Brain microvascular endothelial cell (primary cell): Measurements from ENCODE around the gene ELMO1.

Source experiments
- DNase-seq: peaks from one replicate; pipeline ENCODE4 v3.0.0-alpha.2; 2020
- H3K27ac ChIP-seq: fragments of 250-450 bp; sonication (Bioruptor Pico); 2 replicates; pipeline ENCODE4 v1.5.1; 2020; ENCODE audit warnings: mild to moderate bottlenecking, moderate library complexity
- H3K27me3 ChIP-seq: fragments of 250-450 bp; sonication (Bioruptor Pico); replicated peaks from 2 replicates; pipeline ENCODE4 v1.5.1; 2020; ENCODE audit warnings: mild to moderate bottlenecking
- H3K36me3 ChIP-seq: fragments of 250-450 bp; sonication (Bioruptor Pico); replicated peaks from 2 replicates; pipeline ENCODE4 v1.5.1; 2020; ENCODE audit warnings: mild to moderate bottlenecking
- H3K4me3 ChIP-seq: 2 replicates; pipeline ENCODE4 v1.5.1; 2011; ENCODE audit warnings: low read depth, mild to moderate bottlenecking, control low read depth, low read length, moderate library complexity
- in situ Hi-C: cut with HindIII; loops from 2 replicates; pipeline ENCODE4 v1.10.0; 2017; ENCODE audit warnings: low sequenced_read_pairs, low pct_ligation_motif_present
- TF ChIP-seq, protein P1 (sequence below): IDR thresholded peaks from 2 replicates; pipeline ENCODE4 v1.5.1; 2011; ENCODE audit warnings: low read depth, mild to moderate bottlenecking, moderate library complexity, low read length, control low read depth, inconsistent platforms; ENCODE audit errors: missing control alignments

ELMO1 gene

DNA sequence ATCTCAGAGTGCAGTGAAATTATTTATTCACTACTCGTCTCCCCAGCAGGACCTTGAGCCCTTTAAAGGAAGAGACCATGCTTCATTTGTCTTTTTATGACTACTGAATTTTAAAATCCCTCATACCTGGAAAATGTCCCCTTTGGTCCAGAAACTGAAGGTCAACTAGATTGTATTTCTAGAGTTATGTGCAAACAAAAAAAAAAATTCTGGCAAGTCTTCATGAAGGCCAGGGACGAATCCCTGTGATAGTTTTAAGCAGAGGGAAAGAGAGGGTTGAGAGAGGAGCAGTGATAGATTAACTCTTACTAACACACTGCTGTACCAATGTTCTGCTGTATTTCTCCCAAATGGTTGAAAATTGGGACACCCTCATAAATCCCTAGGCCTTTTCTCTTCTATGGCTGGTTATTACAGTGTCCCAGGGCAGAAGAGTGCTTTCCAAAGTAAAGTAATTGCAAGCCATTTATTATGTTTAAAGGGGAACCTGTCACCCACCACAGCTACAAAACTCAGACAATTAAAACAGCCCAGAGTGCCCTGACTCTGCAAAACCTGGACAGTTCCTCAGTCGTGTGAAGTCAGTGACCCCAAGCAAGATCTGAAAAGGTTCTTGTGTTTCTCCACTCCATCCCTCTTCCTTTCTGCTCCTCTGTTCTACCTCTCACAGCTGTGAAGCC is 541.6 kb downstream of the ELMO1 start:
- Histone ChIP-seq H3K36me3 (no peaks in the 10 kb centered on the region), H3K27ac (no peak overlapping the region), H3K27me3 (no peaks in the 10 kb centered on the region), H3K4me3 (no peak overlapping the region)
- no peak for DNase-seq
- TF ChIP-seq, protein P1, sequence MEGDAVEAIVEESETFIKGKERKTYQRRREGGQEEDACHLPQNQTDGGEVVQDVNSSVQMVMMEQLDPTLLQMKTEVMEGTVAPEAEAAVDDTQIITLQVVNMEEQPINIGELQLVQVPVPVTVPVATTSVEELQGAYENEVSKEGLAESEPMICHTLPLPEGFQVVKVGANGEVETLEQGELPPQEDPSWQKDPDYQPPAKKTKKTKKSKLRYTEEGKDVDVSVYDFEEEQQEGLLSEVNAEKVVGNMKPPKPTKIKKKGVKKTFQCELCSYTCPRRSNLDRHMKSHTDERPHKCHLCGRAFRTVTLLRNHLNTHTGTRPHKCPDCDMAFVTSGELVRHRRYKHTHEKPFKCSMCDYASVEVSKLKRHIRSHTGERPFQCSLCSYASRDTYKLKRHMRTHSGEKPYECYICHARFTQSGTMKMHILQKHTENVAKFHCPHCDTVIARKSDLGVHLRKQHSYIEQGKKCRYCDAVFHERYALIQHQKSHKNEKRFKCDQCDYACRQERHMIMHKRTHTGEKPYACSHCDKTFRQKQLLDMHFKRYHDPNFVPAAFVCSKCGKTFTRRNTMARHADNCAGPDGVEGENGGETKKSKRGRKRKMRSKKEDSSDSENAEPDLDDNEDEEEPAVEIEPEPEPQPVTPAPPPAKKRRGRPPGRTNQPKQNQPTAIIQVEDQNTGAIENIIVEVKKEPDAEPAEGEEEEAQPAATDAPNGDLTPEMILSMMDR = no peak
- in situ Hi-C loops = no loop called here

DNA sequence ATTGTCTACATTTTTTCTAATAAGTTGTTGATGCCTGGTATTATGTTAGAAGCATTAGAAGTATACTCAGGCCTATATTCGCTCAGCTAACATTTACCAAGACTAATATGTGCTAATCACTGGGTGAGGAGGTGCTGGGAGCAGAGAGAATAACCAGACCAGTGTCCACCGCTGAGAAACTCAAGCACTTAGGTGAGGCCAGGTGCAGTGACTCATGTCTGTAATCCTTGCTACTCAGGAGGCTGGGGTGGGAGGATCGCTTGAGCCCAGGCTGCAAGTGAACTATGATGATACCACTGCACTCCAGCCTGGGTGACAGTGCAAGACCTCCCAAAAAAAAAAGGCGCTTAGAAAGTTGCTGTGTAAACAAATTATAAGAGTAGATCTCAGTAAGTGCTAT is 542.2 kb downstream of the ELMO1 start:
- no peak for DNase-seq
- TF ChIP-seq, protein P1 = no peak
- in situ Hi-C loops = no loop called here
- Histone ChIP-seq H3K27ac (no peak overlapping the region), H3K4me3 (no peak overlapping the region), H3K27me3 (no peaks in the 10 kb centered on the region), H3K36me3 (no peaks in the 10 kb centered on the region)

DNA sequence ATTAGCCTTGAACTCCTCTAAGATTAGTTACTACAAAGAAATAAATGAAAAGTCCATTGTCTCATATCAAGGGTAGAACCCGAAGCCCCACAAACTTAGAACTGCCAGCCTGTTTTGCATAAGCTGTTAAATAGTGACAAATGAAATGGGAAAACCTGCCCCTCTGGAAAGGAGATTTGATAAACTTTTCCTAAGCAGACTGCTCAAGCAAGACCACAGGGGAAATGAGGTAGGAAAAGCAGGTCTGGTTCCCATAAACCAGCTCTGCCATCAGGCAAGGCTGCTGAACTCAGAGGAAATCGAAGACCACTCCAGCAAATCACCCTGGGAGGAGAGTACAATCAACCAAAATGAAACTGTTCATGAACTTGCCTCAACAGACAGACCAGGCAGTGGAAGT is 542.8 kb downstream of the ELMO1 start:
- Histone ChIP-seq H3K27ac (no peak overlapping the region), H3K4me3 (no peak overlapping the region), H3K36me3 (no peaks in the 10 kb centered on the region), H3K27me3 (no peaks in the 10 kb centered on the region)
- TF ChIP-seq, protein P1 = no peak
- no peak for DNase-seq
- in situ Hi-C loops = no loop called here

DNA sequence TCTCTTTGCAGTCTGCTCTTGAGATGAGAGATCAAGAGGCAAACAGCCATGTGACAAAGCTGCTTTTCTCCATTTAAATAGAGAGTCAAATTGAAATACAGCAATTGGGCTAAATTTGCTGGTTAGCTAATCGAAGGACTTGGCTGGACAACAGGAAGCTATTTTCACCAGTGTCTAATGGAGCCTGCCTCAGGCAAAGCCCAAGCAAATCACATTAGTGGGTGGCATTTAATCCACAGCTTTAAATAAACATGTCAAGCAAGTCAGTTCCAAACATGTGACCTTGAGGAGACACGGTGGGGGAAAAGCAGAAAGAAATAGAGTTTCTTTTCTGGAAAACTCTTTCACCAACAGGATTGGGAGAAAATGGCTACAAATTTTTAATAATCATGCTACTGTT is 543.9 kb downstream of the ELMO1 start:
- in situ Hi-C loops = no loop called here
- H3K27ac ChIP-seq = no peak overlapping the region
- no peaks in the 10 kb centered on the region for H3K36me3 ChIP-seq
- TF ChIP-seq, protein P1 = no peak
- no peak for DNase-seq
- no peak overlapping the region for H3K4me3 ChIP-seq
- no peaks in the 10 kb centered on the region for H3K27me3 ChIP-seq

DNA sequence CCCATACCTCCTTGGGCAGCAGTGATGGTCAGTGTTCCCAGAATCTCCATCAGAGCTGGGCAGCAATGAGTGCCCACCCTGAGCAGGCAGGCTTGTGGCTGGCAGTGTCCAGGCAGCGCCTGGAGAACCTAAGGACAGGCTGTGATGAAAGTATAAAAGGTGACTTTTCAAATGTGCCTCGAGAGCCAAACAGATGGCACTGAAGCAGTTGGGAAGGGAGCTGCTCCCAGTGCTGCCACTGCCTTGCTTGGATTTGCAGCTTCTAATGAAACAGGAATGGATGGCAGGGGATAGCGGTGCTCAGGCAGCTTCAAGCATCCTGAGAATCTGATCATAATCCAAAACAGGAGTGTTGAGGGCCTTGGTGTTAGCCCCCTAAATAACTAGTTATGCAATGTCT is 544.6 kb downstream of the ELMO1 start:
- no peaks in the 10 kb centered on the region for H3K27me3 ChIP-seq
- in situ Hi-C loops = no loop called here
- DNase-seq = no peak
- H3K27ac ChIP-seq = no peak overlapping the region
- no peak overlapping the region for H3K4me3 ChIP-seq
- no peaks in the 10 kb centered on the region for H3K36me3 ChIP-seq
- TF ChIP-seq, protein P1 = no peak
